Panc1 (cell line): ENCODE measurements around the gene SLC35A4. TPM values are rescaled to one million over a fixed set of nuclear protein-coding genes. Genes with fewer than 3 reads are reported as not detected.

Source experiments
- ATAC-seq: fragments of 200-7000 bp; cut with Tn5 transposase; 2 replicates; pipeline ENCODE4 v1.9.1; 2020; ENCODE audit warnings: mild to moderate bottlenecking, moderate library complexity
- BruUV-seq: library from RNA; stranded (reverse); fragments of 400-500 nt; replicated peaks from 2 replicates; lab custom pipeline; 2021; lab: Mats Ljungman, UMichigan
- CTCF ChIA-PET: fragments of 300-600 bp; sonication (Branson Sonifier 250); formaldehyde crosslinking; loops from one replicate; lab custom pipeline; 2022; ENCODE audit warnings: antibody characterized with exemption; lab: Charles Lee
- POLR2A ChIA-PET: fragments of 300-600 bp; sonication (Branson Sonifier 250); formaldehyde crosslinking; loops from one replicate; lab custom pipeline; 2022; ENCODE audit warnings: antibody characterized with exemption; lab: Charles Lee
- DNase-seq: peaks from one replicate; pipeline ENCODE4 v3.0.0-alpha.2; 2010; ENCODE audit warnings: low read depth, low spot score
- H3K27ac ChIP-seq: 2 replicates; pipeline ENCODE4 v1.5.1; 2011; ENCODE audit warnings: mild to moderate bottlenecking, low read length, inconsistent platforms
- H3K27me3 ChIP-seq: fragments of 200-500 bp; sonication (Bioruptor generic); 2 replicates; pipeline ENCODE4 v1.6.0; 2014; ENCODE audit warnings: low read length, inconsistent platforms; ENCODE audit not compliant: control insufficient read depth, insufficient read depth
- H3K36me3 ChIP-seq: fragments of 200-500 bp; sonication (Bioruptor generic); 2 replicates; pipeline ENCODE4 v1.5.1; 2014; ENCODE audit warnings: inconsistent platforms, mild to moderate bottlenecking, low read length, moderate library complexity; ENCODE audit not compliant: control insufficient read depth, insufficient read depth
- H3K4me1 ChIP-seq: 2 replicates; pipeline ENCODE4 v1.5.1; 2011; ENCODE audit warnings: inconsistent platforms, mild to moderate bottlenecking, low read length, moderate library complexity; ENCODE audit not compliant: control insufficient read depth, insufficient read depth
- H3K4me3 ChIP-seq, 2 experiments: 2 replicates each; pipeline ENCODE4 v1.5.1; 2011 to 2012; ENCODE audit warnings: low read depth in 2 of 2, low read length in 2 of 2, mild to moderate bottlenecking in 2 of 2, inconsistent platforms in 1 of 2, moderate library complexity in 1 of 2
- H3K9me3 ChIP-seq: fragments of 200-500 bp; sonication (Bioruptor generic); 2 replicates; pipeline ENCODE4 v1.5.1; 2014; ENCODE audit warnings: low read depth, mild to moderate bottlenecking, inconsistent platforms, low read length, moderate library complexity; ENCODE audit not compliant: control insufficient read depth, insufficient read depth
- CTCF ChIP-seq: fragments of 450-650 bp; IDR thresholded peaks from 2 replicates; pipeline ENCODE4 v1.5.1; 2017; ENCODE audit warnings: mild to moderate bottlenecking
- POLR2AphosphoS5 ChIP-seq: IDR thresholded peaks from 2 replicates; pipeline ENCODE4 v1.6.1; 2012; ENCODE audit warnings: mild to moderate bottlenecking, low read depth, low read length, moderate library complexity
- REST ChIP-seq, 2 experiments: IDR thresholded peaks; 2 replicates each; pipeline ENCODE4 v1.6.1; 2011 to 2012; ENCODE audit warnings: low read depth in 2 of 2, control low read depth in 1 of 2, low read length in 1 of 2, mild to moderate bottlenecking in 1 of 2, moderate library complexity in 1 of 2; ENCODE audit not compliant: insufficient read depth in 1 of 2
- SIN3A ChIP-seq: IDR thresholded peaks from 2 replicates; pipeline ENCODE4 v1.6.1; 2012; ENCODE audit warnings: low read depth, mild to moderate bottlenecking, low read length, moderate library complexity, borderline replicate concordance; ENCODE audit not compliant: insufficient read depth
- TCF7L2 ChIP-seq: IDR thresholded peaks from 2 replicates; pipeline ENCODE4 v1.6.1; 2011; ENCODE audit warnings: mild to moderate bottlenecking, low read depth, low read length, inconsistent platforms
- in situ Hi-C: cut with HindIII; loops from 2 replicates; pipeline ENCODE4 v1.10.0; 2016; ENCODE audit warnings: low sequenced_read_pairs, low pct_unique_long_range_greater_than_20kb
- intact Hi-C: fragments of 100-400 bp; cut with micrococcal nuclease; formaldehyde crosslinking; loops from one replicate; pipeline ENCODE4 v1.10.0; 2022; ENCODE audit not compliant: unreplicated experiment
- total RNA-seq: library from RNA; stranded (reverse); gene quantifications from one replicate; pipeline ENCODE4 v1.2.1, GENCODE V29; 2021; ENCODE audit not compliant: unreplicated experiment

SLC35A4 gene
- total RNA-seq, 1 experiment from 2014 or later: 96.7 TPM

- intact Hi-C loops: loop anchor here (10.0 kb wide), 1 partner anchor 144 kb away; no protein-coding TSS in a partner anchor
- Histone ChIP-seq H3K9me3 (no peaks in the 10 kb centered on the region), H3K27ac (no peak overlapping the region), H3K36me3 (peaks cover 7% of the 10 kb centered on the region), H3K27me3 (no peaks in the 10 kb centered on the region), H3K4me1 (peaks cover 10% of the 10 kb centered on the region), H3K4me3 (no peak overlapping the region)
- POLR2A ChIA-PET: no interaction called here
- in situ Hi-C loops: no loop called here
- CTCF ChIA-PET: no interaction called here
- TF ChIP-seq SIN3A (no peak), TCF7L2 (no peak), CTCF (no peak), POLR2AphosphoS5 (no peak), REST (IDR thresholded peaks at IDR 0.05; ENCODE audit: insufficient read depth in 1 of 2, low read depth in 2 of 2, low read length in 1 of 2) (no peak)
- ATAC-seq: no peak
- DNase-seq: no peak
- BruUV-seq: no TSS peak
These were observed 5.9 kb downstream of the SLC35A4 start for GRCh38 chr5:140570488-140570887.

GRCh38 chr5:140571105-140571504 is 6.5 kb downstream of the SLC35A4 start:
- intact Hi-C loops: loop anchor here (10.0 kb wide), 1 partner anchor 144 kb away; no protein-coding TSS in a partner anchor
- ATAC-seq (no peak), DNase-seq (no peak)
- in situ Hi-C loops: no loop called here
- H3K4me3 ChIP-seq: no peak overlapping the region
- H3K27ac ChIP-seq: no peak overlapping the region
- H3K27me3 ChIP-seq: no peaks in the 10 kb centered on the region
- POLR2A ChIA-PET: no interaction called here
- CTCF ChIA-PET: no interaction called here
- H3K4me1 ChIP-seq: peaks cover 3% of the 10 kb centered on the region; the same call in 1 of the 2 replicates
- no peaks in the 10 kb centered on the region for H3K9me3 ChIP-seq
- peaks cover 3% of the 10 kb centered on the region; the same call in 1 of the 2 replicates for H3K36me3 ChIP-seq
- BruUV-seq: no TSS peak
- TF ChIP-seq CTCF (no peak), SIN3A (no peak), TCF7L2 (no peak), REST (IDR thresholded peaks at IDR 0.05; ENCODE audit: insufficient read depth in 1 of 2, low read depth in 2 of 2, low read length in 1 of 2) (no peak), POLR2AphosphoS5 (no peak)
